Stimulated activated CD8-positive, alpha-beta memory T cell treated with anti-CD3 and anti-CD28 coated beads, Interleukin-15, amount 100 ng/mL, for 4 hours (primary cell): ENCODE results near the gene SYNE3.

Source experiments
- DNase-seq, 2 donors: peaks; one replicate each; pipeline ENCODE4 v3.0.0-alpha.2; 2020; ENCODE audit warnings: low read depth in 2 of 2

Gene SYNE3

DNA sequence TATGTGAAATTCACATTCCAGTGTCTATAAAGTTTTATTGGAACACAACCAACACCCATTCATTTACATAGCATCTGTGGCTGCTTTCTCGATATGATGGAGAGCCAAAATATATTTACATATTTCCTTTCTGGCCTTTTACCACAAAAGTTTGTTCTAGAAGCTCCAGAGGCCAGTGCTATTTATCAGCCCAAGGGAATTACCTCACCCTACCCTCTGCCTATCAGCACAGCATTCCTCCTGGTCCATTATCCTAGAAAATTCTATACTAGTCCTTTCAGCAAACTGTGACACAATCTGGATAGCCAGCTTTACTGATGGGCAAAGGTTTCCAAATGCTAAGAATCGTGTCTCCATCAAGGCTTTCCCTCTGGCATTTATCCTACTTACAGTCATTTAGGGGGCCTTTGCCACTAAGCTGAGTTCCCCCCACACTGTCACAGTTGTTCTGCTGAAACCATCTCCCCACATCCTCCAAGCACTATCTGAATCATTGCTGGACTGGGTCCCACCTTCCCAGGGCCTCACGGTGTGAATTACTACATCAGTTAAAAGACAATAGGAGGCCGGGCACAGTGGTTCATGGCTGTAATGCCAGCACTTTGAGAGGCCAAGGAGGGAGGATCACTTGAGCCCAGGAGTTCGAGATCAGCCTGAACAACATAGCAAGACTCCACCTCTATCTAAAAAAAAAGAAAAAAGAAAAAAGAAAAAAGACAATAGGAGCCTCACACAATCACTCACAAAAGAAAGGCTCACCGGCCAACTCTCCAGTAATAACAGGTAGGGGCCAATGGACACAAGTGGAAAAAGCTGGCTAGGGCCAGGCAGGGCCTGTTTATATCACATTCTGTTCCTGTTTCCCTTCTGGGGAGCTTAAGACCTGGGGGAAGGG is 12.1 kb downstream of the SYNE3 start:
- no peak for DNase-seq

DNA sequence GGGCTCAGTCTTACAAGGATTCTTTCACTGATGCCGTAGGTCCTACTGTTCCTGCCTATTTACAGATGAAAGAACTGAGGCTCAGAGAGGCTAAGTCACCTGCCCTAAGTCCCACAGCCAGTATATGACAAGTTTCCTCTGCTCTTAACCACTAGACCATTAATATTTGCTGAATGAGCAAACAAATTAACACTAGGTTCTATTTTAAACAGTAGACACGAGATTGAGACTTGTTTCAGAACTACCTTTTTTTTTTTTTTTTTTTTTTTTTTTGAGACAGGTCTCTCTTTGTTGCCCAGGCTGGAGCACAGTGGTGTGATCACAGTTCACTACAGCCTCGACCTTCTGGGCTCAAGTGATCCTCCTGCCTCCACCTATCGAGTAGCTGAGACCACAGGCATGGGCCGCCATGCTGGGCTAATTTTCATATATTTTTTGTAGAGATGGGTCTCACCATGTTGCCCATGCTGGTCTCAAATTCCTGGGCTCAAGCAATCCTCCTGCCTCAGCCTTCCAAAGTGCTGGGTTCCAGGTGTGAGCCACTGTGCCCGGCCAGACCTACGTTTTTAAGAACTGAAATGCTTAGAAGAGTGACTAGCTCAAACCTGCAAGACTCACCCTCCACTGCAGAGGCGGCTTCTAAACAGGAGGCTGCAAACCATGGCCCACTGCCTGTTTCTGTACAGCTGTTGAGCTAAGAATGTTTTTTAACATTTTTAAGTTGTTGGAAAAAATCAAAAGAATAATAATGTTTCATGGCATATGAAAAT is 12.9 kb downstream of the SYNE3 start:
- DNase-seq: no peak

DNA sequence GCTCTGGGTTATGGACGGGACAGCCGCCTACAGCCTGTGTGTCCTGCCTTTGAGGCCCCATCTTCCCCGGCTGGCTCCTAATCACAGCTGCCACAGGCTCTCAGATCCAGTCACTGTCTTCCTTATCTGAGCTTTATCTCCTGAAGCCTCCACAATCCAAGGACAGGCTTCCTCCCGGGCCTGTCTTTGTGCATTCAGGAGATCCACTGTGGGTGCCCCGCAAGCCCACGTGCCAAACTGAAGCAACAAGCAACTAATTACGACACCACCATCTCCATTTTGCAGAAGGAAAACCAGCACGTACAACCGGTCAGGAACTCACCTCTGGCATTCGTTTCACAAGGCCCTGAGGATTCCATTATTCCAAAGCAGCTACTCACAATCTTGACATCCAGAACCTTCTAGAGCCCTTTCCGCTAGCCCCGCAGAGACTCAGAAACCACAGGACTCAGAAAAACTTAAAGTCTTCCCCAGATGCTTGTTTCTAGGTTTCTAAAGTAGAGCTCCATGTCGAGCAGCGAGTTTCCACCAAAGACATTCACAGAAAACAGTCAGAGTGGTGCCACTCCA is 14.0 kb downstream of the SYNE3 start:
- no peak for DNase-seq

DNA sequence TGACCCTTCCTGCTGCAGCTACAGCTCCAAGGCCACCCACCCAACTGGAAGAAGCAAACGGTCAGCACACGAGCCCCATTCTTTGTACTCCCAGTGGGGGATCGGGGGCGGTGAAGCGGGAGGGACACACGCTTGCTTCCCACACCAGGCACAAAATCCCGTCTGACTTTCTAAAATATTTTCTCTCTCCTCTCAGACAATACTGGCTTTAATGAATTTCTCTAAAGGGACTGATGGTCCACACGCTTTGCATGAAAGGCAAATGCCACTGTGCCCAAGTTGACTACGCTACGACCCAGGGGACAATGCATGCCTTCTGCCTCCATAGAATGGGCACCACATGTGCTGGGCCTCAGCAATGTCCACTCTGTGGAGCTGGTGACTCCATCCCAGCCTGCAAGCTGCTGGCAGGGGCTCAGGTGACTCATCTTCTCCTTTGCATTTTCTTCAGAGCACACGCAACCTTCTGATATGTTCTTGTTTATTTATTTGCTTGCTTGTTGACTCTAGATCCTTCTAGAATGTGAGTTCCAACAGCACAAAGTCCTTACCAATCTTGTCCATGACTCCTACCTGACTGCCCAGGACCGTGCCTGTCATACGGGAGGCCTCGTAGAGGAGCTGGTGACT is 15.6 kb downstream of the SYNE3 start:
- DNase-seq: no peak

DNA sequence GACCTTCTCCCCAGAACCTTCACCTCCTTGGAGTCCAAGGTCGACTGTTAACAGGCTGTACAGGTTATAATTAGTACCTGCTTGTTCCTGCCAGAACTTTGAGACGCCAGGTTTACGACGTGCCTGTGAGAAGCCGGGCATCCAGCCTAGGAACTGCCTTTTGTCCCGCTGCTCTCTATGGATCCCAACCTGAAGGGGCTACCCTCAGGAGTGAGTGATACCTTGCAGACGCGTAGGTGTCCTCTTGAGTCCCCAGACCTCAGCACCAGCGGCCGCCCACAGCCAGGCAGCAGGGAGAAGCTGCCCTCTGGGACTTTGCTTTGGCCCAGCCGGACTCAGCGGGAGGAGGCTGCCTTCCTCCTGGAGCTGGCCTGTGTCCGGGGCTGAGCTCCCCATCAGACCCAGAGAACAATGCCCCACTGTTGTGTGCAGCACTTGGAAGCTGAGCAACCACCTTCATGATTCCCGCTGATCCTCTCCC is 16.2 kb downstream of the SYNE3 start:
- no peak for DNase-seq

DNA sequence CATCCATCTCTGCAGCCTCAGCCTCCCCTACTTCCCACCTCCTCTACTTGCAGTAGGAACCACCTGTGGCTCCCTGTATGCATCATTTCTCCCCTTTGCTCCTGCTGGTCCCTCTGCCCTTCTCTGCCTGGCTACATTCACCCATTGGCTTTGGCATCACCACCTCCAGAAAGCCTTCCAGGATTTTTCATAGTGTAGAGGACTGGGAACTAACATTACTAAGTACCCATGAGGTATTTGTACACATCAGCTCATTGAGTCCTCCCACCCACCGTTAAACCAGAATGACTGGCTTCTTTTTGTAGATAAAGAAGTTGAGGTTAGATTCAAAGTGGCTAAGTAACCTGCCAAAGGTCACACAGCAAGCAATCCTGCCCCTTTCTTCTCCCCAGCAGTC is 17.1 kb downstream of the SYNE3 start:
- no peak for DNase-seq

DNA sequence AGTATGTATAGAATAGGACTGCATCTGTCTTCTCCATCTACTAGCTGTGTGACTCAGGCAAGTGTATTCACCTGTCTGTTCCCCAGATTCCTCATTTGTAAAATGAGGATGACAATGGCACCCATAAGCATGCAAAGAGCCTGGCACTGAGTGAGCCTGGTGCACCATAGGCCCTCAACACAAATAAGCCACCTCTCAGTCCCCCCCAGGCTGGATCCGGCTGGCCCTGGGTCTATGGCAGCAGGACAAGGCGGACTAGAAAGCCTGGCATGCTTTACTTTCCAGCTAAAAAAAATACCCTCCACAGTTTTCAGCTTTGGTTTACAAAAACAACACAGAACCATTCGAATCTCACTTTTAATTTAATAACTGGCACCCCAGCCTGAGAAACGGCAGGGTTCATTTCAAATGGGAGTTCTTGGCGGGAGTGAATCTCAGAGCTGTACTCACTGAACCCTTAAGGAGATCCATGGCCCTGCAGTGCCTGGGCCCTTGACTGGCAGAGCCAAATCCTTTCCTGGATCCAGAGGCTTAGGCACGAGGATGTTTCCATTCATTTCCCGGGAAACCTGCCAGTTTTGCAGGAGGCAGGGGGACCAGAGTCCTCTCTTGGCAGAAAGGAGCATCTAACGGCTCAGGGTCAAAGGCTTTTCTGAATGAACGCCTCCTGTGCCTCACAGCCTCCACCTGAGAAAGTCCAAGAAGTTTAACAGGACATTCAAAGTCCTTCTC is 17.7 kb downstream of the SYNE3 start:
- no peak for DNase-seq

DNA sequence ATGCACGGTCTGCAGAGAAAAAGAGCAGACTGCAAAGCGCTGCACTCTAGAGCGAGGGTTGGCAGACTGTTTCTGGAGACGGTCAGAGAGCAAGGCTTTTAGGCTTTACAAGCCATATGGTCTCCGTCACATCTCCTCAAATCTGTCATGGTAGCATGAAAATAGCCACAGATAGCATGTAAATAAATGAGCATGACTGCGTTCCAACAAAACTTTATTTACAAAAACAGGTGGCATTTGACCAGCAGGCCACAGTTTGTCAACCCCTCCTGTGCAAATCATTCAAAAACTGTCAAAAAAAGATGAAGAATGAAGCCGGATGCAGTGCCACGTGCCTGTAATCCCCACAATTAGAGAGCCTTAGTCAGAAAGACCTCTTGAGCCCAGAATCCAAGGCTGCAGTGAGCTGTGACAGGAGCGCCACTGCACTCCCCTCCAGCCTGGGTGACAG is 18.9 kb downstream of the SYNE3 start:
- no peak for DNase-seq

DNA sequence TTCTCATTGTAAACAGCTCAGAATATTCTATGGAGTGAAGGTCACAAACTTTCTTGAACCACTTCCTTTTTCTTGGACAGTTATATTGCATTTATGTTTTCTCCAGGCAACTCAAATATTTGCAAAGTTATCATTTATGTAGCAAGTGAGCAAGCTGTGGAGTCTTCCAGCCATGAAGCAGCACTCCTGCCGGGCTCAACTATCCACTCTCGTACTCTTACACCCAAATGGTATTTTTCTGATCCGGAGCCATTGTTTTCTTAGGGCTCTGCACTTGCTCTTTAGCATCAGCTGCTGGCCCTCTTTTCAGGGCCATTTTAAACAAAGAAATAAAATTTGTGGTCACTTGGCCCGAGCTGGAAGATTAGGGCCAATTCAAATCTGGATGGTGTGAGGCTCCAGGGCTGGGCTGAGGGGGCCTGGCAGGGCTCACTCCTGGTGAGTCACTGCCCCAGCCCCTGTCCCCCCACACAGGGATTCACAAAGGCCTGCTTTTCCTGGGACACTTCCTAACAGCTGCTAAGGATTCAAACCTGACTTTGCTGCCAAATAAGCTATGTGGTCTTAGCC is 19.7 kb downstream of the SYNE3 start:
- no peak for DNase-seq

DNA sequence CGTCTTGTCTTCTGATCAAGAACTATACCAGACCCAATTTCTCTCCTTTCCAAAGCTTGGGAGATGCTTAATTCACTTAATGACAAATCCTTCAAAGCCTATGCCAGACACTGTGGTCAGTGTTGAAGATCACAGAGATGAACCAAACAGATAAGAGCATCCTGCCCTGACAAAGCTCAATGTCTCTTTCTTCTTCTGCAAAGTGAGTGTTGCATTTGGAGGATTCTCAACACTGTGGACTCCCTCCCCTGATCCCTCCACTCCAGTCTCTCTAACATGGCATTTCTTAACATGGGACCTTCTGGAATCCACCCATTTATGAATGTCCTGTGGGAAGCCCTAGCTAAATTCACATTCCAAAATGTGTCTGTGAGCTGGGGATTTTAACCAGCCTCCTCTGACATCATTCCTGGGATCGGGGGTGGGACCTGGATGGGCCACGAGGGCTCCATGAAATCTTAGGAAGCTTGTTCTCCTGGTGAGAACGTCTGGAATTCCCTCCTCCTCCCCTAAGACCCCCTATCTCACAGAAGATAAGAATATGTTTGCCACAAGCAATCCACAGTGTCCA is 20.3 kb downstream of the SYNE3 start:
- DNase-seq: no peak

DNA sequence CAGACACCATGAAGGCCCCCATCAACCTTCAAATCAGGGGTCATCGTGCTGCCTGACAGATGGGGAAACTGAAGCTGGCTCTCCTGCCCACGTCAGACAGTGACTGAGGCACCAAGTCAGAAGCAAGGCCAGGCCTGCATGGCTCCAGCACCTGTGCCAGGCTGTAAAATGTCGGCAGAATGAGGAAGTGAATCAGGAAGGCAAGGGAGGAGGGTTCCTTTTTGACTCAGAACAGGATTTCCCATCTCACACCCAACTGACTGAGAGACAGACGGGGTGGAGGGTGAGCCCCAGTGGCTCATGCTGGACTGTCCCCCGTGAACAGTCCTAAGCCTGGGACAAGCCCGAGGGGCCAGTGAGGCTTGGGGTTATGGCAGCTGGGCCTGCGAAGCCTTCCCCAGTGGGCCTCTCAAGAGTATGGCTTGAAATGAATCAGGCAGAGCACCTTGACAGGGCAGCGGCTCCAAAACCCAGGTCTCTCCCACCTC is 20.9 kb downstream of the SYNE3 start:
- no peak for DNase-seq

DNA sequence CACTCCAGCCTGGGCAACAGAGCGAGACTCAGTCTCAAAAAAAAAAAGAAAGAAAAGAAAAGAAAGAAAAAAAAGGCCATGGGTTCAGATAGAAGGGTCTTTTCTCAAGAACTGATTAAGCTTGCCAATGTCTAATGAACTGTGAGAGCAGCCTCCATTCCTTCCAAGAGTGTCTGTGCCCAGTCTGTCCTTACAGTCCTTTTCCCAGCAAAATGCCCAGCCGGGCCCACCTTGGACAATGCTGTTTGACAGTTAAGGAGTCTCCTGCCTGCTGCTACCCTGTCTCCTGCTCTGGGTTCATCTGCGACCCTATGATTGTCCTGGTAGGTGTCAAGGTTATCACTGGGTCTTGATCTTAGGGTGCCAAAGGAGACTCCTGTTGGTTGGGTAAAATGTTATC is 21.4 kb downstream of the SYNE3 start:
- DNase-seq: no peak

DNA sequence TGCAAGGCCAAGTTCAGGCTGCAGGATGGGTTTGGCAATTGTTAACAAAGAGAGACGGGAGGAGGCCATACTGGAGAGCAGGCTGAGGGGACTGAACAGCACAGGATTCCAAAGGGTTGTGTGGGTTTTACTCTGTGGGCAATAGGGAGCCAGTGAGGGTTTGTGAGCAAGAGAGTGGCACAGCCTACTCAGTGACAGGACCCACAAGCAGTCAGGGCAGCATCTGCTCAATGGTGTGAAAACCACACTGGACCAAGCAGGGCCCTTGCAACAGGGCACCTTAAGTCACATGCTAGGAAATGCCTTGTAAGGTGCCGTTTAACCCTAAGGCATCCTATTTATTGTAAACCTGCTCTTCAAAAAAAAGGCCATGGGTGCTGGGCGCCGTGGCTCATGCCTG is 22.0 kb downstream of the SYNE3 start:
- no peak for DNase-seq

DNA sequence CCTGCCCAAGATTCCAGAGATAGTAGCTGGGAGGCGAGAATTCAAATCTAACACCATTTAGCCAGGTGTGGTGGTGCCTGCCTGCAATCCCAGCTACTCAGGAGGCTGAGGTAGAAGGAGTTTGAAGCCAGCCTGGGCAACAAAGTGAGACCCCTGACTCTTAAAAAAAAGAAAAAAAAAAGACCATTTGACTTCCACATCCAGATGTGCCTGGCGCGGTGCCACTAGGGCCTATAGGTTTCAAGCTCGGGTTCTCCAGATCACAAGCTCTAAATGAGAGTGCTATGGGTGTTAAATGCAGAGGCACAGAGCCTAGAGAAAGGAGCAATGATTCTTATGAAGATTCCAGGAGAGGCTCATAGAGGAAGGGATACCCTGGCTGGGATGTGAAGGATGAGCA is 22.5 kb downstream of the SYNE3 start:
- no peak for DNase-seq

DNA sequence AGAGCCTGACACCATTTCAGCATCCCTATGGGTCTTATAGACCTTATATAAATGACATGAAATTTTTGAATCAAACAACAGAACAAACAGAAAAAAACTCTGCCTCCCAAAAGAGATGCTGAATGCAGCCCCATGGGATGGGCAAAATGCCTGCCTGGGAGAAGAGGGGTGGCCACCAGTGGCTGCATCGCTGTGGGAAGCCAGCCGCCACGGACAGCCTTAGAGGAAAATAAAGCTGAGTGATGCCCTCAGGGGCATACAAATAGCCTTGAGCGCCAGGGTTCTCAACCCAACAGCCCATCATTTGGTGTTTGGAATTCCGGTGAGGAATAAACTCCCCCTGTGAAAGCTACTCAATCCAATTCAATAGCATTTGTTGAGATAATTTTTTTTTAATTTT is 22.9 kb downstream of the SYNE3 start:
- DNase-seq: no peak

DNA sequence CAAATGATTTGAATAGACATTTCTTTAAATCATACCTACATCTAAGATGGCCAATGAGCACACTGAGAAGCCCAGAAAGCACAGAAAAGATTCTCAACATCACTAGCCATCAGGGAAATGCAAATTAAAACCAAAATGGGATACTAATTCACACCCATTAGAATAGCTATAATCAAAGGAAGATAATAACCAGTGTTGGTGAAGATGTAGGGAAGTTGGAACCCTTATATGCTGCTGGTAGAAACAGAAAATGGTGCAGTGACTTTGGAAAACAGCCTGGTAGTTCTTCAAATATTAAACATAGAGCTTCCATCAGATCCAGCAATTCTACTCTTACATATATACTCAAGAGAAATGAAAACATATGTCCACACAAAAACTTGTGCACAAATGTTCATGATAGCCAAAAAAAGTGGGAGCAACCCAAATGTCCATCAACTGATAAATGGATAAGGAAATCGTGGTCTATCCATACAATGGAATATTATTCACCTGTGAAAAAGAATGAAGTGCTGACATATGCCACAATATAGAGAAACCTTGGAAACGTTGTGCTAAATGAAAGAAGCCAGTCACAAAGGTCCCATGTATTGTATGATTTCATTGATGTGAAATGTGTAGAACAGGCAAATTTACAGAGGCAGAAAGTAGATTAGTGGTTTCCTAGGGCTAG is 24.4 kb downstream of the SYNE3 start:
- no peak for DNase-seq

DNA sequence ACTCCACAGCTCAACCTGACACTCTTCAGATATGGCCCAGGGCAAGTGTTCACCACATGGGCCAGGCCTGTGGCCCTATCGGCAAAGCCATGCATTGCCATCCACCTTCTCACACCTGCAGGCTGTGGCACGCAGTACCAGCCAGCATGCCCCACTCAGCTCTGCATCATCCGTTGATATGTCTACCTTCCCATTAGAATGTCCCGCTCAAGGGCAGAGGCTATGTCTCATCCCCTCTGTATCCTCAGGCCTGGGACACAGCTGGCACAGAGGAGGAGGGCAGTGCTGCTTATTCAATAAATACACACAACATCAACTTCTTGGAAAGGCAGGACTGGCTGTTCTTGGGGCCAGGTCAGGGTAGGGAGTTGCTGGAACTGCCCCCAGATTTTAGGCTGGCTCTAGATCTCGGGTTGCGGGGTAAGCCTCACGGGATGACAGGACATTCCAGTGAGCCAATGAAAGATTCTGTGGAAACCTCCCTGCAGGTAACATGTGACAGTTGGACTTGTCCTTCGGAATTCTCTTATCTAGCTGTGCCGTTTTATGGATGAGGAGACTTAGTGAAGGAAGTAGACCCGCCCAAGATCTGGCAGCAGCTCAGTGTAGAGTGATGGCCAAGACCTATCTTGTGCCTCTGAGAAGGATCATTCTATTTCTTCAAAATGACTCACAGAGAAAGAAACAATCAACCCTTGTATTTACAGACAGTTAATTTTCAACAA is 25.6 kb downstream of the SYNE3 start:
- DNase-seq: no peak

DNA sequence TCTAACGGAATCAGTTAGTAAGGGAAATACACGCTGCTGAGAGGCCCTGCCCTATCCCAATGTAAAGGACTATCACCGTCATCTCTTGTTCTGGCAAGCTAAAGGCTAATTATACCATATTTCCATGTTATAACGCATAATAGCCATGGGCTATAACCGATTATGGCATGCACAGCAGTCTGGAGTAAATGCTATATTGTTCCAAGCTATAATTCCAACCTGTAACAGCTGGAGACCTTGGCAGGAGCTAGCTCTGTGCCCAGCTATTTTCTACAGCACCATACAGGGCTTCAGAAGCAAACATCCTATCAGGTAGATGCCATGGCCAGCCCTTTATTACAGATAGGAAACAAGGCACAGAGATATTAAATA is 26.3 kb downstream of the SYNE3 start:
- DNase-seq: no peak
